Effector CD4-positive, alpha-beta T cell (primary cell): ENCODE measurements around the gene MRTFB.

ENCODE experiments used
- DNase-seq: peaks from one replicate; pipeline ENCODE4 v3.0.0-alpha.2; 2020

The MRTFB gene

DNA sequence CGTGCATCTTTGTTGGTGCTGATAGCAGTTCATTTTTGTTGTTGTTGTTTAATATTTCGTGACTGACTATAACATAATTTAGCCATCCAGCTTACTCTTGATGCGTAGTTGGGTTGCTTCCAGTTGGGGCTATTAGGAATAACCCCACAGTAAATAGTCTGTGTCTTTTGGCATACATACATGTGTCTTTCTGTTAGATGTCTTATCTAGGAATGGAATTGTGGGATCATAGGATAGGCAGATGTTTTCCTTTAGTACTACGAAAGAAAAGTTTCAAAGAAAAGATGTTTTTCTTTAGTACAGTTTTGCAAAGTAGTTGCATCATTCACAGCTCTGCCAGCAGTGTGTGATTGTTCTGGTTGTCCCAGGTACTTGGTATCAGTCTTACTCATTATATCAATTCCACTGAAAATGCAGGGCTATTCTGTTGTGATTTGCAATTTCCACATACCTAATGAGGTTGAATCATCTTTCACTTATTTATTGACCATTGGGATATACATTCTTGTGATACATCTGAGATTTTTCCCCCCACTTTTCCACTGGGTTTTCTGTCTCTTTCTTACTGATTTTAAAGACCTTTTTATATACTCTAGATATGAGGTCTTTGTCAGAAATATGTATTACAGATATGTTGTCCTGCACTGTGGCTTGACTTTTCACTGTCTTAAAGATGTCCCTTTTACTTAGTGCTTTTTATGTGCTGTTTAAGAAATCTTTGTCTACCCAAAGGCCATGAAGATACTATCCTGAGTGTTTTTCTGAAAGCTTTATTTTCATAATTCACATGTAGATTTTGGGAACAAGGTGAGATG lies 173.3 kb downstream of the MRTFB start:
- no peak for DNase-seq

DNA sequence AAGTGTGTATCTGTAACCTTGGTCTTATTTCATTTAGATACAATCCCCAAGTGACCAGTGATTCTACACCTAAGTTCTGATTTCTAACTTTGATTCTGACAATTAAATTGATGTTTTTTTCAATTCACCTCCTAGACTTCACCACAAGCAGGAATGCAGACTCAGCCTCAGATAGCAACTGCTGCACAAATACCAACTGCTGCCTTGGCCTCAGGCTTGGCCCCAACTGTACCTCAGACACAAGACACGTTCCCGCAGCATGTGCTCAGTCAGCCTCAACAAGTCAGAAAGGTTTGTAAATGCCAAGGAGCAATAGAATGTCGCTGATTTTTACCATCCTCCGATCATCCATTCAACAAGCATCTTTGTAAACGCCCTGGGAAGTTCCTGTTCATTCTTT lies 177.7 kb downstream of the MRTFB start:
- no peak for DNase-seq

DNA sequence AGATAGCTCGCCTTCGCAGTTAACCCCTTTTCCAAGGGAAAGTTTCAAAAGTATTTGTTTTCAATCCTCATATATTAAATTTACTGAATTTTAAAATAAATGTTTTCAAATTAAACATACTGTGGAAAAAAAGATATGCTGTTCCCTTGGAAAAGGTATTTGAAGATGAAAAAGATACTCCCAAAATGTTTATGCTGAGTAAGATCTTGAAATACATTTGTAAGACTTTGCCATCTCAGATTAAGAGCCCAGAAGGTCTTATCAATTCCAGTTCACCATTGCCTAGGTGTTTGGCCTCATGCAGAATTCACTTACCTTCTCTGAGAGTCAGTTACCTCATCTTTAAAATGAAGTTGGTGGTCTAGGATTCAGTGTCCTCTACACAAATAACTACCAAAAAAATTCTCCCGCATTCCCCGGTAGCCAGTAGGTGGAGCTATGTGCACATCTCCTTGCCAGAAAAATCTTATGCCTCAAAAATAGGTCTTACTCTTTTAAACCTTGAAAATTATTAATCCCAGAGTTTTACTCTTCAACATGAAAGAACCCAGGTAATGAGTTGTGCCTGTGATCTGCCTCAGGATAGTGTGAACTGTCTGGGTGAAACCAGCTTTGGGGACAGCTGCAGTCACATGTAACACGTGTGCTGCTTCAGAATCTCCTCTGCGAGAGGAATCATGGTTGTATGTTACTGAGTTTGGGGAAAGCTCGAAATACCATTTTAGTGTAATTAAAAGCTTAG lies 178.3 kb downstream of the MRTFB start:
- peak; percentile 10 for DNase-seq

DNA sequence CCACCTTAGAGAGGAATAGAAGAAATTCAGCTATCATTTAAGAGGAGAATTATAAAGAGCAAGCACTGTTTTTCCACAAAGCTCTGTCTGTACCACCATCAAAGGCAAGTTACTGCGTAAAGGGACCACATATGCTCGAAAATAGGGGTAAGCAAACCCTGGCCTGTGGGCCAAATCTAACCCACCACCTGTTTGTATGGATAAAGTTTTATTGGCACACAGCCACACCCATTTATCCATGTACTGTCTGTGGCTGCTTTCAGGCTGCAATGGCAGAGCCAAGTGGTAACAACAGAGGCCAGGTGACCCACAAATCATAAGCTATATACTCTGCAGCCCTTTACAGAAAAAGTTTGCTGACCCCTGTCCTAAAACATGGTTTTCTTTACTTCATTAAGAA lies 180.3 kb downstream of the MRTFB start:
- no peak for DNase-seq

DNA sequence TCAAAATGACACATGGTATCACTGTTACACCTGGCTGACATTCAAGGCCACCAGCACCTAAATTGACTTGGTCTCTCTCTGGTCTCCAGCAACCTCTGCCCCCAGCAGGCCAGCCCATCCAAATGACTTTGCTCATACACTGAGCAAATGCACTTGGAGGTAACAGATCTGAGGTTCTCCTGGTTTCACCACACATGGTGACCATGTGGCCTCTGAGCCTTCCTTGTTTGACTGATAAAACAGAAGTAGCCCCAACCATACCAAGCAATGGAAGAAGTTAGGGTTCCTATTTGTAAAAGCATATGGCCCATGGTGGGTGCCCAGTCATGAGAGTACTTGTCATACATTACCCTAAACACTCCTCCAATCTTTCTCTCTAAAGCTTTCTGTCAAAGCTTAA lies 181.7 kb downstream of the MRTFB start:
- no peak for DNase-seq

DNA sequence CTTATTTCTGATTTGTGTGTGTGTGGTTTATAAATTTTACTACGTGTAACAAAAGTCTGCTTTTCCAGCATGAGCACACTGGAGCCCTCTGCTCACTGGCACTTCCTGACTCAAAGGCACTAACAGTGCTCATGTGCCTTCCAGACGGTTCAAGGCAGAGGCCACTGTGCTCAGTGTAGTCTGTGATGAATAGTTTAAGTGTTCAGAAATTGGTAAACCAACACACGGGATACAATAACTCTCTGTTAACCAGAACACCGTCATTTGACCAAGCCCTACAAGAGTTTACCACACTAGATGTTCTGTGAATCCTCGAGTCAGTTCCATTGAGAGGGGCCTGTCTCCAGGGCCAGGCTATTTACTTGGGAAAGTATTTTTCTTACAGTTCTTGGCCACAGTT lies 191.9 kb downstream of the MRTFB start:
- DNase-seq, result no peak

DNA sequence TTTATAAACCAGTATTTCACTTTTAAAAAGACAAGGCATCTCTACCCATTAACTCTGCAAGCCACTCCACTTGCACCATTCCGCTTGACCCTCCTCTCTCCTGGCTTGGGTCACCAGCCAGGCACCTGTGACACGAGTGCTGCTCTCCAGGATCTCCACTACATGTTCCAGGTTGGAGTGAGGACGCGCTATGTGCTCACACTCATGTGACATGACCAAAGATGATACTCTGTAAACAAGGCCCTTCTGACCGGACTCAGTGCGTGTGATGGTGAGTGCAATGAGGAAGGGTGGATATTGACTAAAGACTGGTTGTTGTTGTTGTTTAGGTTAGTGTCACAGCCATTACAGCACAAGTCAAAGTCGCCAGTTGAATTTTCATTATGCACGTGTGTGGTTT lies 192.7 kb downstream of the MRTFB start:
- DNase-seq, result no peak

DNA sequence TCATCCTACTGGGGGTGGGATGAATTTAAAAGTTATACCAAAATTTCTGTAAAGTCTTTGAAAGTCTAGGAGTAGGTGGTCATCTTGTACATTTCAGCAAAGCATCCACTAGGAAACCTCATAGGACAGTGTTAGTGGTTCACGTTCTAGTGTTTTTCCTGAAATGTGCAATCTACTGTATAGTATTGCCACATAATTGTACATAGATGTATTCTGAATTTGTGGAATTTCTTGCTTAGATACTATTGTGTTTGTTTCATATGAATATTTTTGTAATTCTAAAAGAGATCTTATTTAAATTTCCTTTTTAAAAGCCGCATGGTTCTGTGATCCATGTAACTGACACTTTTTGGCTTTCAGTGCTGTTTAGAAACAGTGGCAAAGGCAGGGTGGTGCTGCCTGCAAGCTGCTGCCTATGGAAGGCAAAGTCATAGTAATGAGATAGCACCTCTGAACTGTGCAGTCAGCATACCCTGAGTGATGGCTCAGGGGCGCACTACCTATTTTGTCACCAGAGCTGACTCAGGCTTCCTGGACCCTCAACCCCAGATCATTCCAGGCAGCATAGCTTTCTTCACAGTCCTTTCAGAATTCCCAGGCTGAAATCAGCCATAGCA lies 193.3 kb downstream of the MRTFB start:
- DNase-seq, result no peak

DNA sequence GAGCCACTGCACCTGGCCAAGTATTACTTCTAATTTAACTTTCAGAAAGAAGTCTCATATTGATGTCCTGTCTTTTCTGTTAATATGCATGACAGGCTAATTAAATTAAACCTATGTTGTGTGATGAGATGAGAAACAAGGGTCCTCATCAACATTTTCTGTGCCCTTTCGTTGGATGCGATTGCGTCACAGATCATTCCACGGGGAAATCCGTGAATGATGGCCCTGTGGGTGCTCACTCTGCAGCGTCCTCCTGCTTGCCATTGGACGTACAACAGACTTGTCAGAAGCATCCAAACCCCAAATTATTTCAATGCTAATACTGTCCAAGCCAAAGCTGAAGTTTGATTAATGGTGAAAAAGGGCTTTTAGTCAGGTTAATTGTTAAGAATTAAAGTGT lies 197.0 kb downstream of the MRTFB start:
- DNase-seq, result no peak

DNA sequence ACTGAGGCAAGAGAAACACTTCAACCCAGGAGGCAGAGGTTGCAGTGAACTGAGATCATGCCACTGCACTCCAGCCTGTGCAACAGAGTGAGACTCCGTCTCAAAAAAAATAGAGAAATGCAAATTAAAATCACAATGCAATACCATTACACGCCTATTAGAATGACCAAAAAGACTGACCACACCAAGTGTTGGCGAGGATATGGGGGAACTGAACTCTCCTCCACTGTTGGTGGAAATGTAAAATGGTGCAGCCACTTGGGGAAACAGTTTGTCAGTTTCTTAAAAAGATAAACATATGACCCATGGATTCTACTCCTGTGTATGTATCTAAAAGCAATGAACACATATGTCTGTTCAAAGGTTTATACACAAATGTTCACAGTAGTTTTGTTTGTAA lies 204.8 kb downstream of the MRTFB start:
- no peak for DNase-seq

DNA sequence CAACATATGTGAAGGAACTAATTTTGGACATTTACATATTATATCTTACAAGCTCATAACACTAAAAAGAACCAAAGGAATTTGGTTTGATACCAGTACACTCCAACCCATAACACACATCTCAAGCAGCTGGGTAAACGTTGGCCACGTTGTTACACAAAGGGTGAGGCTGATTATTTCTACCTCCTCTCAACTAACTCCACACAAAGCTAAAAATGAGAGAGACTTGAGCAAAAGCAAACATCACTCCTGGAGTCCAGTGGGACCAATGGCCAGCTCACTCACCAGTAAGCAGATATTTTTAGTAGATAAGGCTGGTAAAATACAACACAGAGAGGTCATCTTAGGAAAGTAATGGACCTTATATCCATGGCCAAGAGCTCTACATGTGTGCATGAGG lies 207.6 kb downstream of the MRTFB start:
- DNase-seq, result no peak

DNA sequence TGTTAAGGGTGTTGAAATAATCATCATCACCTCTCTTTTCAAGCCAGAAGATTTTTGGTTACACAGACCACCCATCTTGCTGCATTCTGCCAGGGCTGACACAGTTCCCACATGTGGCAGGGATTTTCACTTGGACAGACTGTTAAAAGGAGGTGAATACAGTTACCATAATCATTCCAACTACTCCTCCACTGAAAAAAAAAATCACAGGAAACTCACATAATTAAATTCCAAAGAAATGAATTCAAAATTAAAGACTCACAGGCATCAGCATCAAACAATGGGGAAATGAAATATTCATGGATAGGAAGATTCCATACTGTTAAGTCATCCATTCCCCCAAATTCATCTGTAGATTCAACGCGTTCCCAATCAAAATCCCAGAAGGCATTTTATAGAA lies 209.4 kb downstream of the MRTFB start:
- no peak for DNase-seq

DNA sequence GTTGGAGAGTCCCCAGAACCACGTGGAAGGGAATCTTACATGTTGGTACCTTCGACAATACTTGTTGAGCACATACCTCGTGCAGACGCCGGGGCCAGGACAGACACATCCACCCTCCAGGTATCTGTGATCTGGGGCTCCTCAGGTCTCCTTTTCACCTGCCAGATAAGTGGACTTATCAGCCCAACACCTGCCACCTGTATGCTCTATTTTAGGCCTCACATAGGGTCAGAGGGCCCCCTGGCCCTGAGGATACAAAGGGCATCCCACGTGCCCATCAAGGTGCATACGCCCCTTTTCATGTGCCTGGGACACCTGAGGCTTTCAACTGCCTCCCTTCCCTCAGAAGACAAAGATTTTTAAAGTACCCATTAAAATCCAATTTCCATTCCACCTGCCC lies 212.7 kb downstream of the MRTFB start:
- no peak for DNase-seq

DNA sequence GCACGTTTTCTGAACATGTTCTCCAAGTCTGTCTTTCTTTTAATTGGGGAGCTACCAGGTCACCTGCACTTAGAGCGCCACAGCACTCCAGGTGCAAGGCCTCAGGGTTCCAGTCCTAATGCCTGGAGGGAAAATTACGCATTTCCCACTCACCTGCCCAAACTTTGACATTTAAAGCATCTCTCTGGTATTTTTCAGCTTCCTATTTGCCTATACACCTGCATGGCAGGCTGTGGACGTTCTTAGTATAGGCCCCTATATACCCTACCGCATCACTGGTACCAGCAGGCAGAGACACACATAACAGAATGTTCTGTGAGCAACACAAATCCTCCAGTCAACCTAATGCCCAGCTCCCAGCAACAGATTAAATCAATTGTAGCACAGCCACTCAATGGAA lies 213.3 kb downstream of the MRTFB start:
- no peak for DNase-seq

DNA sequence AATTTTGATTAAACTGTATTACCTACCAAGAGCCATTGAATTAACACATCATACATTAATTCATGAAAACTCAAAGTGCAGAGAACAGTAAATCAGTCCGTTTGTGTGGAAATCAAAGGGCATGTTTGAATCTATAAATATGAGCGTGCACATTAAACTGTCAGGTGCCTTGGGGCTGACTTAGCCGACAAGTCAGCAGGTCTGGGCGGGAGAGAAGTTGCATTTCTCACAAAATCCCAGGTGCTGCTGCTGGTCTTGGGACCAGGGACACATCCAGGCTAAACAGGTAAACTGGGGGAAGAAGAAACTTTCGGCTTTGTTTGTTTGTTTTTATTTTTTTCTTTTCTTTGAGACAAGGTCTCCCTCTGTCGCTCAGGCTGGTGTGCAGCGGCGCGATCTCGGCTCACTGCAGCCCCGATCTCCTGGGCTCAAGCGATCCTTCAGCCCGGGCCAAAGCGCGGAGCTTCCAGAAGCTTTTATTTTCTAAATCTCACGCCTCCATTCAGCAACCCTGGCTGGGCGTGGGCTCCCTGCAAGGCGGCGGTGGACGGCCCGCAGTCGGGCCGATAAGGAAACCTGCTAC lies 213.9 kb downstream of the MRTFB start:
- DNase-seq, result no peak

DNA sequence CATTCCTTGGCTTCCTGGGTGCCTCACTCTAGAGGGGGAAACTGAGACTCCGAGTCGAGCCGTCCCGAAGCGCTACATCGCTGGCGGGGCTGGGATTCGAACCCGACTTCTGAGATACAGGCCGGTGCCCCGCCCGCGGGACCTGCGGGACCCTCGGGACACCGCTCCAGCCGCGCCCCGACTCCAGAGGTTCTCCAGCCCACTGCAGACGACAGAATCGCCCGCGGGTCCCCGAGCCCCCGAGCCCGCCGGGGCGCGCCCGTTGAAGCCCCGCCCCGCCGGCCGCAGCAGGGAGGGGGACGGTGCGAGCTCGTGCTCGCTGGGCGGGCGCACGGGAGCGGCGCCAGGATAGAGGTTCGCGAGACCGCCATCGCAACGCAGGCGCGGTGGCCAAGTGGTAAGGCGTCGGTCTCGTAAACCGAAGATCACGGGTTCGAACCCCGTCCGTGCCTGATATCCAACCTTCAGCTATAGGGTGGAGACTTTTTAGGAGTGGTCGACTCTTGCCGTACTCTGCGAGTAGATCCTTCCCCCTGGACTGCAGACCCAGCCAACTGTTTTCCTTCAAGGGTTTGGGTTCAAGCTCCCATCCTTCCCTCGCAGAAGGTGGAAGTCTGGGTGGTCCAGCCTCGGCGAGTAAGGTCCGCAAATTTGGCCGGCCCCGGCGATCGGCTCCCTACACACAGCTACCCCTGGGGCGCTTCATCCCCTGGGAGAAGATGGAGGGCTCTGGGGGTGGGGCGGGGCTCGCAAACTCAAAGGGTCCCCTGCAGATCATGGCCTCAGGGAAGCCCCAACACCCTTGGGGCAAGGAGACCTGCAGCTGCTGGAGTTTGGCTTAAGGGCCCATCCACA lies 214.6 kb downstream of the MRTFB start:
- peak; percentile 85 for DNase-seq

DNA sequence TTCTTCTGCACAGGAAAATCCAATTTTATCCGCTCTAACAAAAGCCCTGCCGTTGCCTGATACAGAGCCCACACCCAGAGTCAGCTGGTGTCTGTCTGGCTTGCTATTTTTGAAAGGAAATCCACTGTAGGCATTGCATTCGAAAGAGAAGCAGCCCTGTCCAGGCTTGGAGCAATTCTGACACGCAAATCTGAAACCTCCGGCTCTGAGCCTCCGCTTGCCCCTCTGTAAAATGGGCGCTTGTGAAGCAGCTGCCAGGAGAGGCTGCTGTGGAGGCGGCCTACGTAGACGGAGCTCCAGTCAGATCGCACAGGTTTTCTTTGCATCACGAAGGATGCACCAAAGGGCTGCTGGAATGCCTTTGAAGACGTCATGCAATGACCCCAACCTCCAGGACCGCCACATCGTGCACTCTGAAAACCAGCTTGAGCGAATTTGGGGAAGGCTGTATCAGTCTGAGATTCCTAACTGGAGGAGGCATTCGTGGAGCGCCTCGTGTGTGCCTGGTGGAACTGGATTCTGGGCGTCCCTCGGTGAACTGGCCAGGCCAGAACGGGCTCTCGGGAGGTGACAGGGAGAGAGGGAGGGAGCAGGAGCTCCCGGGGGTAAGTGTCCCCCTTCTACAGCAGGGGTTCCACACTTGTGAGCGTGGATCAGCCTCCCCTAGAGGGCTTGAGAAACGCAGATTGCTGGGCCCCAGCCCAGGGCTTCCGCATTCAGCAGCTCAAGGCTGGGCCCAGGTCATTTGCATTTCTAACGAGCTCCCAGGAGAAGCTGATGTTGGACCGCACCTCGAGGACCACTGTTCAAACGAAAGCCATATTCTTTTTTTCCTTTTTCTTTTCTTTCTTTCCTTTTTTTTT lies 215.5 kb downstream of the MRTFB start:
- DNase-seq, result no peak

DNA sequence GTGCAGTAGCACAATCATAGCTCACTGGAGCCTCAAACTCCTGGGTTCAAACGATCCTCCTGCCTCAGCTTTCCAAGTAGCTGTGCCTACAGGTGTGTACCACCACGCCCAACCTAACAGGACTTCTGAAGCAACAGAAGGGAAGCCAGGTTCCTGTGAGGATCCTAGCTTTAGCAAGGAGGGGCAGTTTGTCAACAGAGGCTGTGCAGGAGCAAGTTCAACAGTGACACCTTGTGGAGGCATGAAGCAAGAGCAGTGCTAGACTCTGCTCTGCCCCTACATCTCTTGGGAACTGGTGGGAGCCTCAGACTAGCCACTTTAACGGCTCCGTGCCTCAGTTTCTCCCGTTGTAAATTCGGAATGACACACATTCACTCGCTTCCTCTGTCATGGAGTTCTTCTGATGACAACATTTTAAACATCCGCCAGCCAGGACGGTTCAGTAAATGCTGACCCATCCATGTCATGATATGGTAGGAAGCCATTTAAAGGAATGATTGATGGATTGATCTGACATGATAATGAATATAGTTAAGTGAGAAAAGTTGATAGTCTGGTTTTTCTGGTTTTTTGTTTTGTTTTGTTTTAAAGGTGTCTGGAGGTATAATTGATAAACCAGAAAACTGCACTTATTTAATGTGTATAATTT lies 218.7 kb downstream of the MRTFB start:
- no peak for DNase-seq

DNA sequence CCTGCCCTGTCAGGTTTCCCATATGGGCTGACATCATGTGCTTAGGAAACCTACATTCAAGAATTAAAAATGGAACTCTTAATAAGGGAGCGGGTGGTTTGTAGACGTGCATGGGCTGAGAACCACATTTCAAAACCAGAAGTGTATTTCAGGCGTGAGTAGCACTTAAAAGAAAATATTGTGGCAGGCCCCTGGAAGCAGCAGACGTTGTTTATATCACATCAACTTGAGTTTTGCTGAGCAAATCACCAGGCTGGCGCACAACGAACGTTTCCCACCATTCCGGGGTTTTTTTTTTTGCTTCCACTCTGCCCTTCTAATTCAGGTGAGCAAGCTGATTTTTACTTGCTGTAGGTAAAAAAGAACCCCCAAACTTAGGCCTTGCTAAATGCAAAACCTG lies 220.2 kb downstream of the MRTFB start:
- DNase-seq, result no peak

DNA sequence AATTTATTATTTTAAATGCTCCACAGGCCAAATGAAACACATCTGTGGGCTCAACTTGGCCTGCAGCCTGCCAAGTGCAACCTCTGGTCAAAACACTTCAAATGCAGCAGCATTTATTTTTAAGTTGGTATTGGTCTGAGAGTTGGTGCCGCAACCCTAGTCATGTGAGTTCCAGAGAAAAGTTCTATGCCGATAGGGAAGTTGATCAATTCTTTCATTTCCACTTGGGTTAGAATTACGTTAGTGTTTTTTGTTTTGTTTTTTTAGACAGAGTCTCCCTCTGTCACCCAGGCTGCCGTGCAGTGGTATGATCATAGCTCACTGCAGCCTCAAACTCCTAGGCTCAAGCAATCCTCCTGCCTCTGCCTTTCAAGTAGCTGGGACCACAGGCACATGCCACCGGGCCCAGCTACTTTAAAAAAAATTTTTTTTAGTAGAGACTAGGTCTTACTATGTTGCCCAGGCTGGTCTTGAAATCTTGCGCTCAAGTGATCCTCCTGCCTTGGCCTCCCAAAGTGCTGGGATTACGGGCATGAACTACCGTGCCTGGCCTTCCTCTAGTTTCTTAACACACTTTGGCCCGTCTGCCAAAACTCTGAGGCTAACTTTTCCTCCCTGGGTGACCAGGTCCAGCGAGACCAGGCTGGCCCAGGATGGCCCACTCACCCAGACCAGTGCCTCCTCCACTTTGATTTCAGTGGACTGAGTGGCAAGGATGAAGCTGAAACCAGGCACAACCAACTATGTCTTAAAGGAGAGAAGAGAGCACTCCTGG lies 221.1 kb downstream of the MRTFB start:
- no peak for DNase-seq
